ENCODE results near the gene OSGIN1. TPM values are rescaled to one million over a fixed set of nuclear protein-coding genes. Genes with fewer than 3 reads are reported as not detected.

The OSGIN1 gene
- total RNA-seq, 1 experiment from 2014 or later, result 0.13 TPM

Other genes starting within 250 kb of the OSGIN1 start
- gene HSBP1, start 145.3 kb upstream of the OSGIN1 start, total RNA-seq (2014; rRNA removed; shearing (Covaris generic); ENCODE audit: low replicate concordance), result 32.8 and 110 TPM in 2 replicates
- 1.0 and 1.3 TPM in 2 replicates for gene MLYCD, start 54.1 kb upstream of the OSGIN1 start, total RNA-seq (2014; rRNA removed; shearing (Covaris generic); ENCODE audit: low replicate concordance)
- gene NECAB2, start 15.0 kb downstream of the OSGIN1 start, total RNA-seq (2014; rRNA removed; shearing (Covaris generic); ENCODE audit: low replicate concordance), result not detected in 2 replicates
- not detected in 2 replicates for gene SLC38A8, start 89.6 kb downstream of the OSGIN1 start, total RNA-seq (2014; rRNA removed; shearing (Covaris generic); ENCODE audit: low replicate concordance)
- gene MBTPS1, start 163.7 kb downstream of the OSGIN1 start, total RNA-seq (2014; rRNA removed; shearing (Covaris generic); ENCODE audit: low replicate concordance), result 57.3 and 66.2 TPM in 2 replicates
- gene HSDL1, start 191.9 kb downstream of the OSGIN1 start, total RNA-seq (2014; rRNA removed; shearing (Covaris generic); ENCODE audit: low replicate concordance), result 5.0 and 7.0 TPM in 2 replicates
- not detected in 2 replicates for gene DNAAF1, start 192.1 kb downstream of the OSGIN1 start, total RNA-seq (2014; rRNA removed; shearing (Covaris generic); ENCODE audit: low replicate concordance)
- gene TAF1C, start 233.8 kb downstream of the OSGIN1 start, total RNA-seq (2014; rRNA removed; shearing (Covaris generic); ENCODE audit: low replicate concordance), result 10.3 and 16.6 TPM in 2 replicates
- gene ADAD2, start 237.9 kb downstream of the OSGIN1 start, total RNA-seq (2014; rRNA removed; shearing (Covaris generic); ENCODE audit: low replicate concordance), result not detected in 2 replicates

Measured in MG63 (cell line).